HG02840 (cell line): ENCODE data around the gene COL19A1.
"Not testable (repeated sequence)": the region's sequence is repeated elsewhere in the genome, so short reads cannot be mapped to it uniquely, and the experiment has no call there.

Experiments used
- ATAC-seq: cut with Tn5 transposase; IDR thresholded peaks from one replicate; pipeline ENCODE4 v1.9.1; 2021; ENCODE audit warnings: mild to moderate bottlenecking, moderate library complexity, moderate number of reproducible peaks; ENCODE audit not compliant: unreplicated experiment, low FRiP score

Gene COL19A1

DNA sequence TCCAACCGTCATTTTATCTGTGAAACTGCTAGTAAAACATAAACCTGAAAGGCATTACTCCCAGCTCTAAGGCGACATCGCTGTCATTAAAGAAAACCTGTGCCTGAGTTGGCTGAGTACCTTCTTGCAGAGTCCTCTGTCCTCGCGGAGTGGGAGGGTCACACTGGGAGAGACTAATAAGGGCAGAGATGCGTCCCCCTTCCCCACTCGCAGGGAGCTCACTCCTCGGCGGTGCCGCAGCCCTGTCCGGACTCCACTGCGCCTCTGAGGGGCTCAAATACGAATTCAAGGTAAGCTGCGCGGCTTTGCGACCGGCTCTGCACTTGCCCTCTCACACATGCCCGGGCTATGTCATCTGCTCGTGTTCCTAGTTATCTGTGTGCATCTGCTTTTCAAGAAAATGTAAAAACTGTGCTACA lies at the start of gene COL19A1:
Gene COL19A1 (plus strand): TSS at position 206 of the 419 bp plus-strand sequence. CDS start 13,012 bp downstream, outside the sequence.
- peak; percentile 50 for ATAC-seq

DNA sequence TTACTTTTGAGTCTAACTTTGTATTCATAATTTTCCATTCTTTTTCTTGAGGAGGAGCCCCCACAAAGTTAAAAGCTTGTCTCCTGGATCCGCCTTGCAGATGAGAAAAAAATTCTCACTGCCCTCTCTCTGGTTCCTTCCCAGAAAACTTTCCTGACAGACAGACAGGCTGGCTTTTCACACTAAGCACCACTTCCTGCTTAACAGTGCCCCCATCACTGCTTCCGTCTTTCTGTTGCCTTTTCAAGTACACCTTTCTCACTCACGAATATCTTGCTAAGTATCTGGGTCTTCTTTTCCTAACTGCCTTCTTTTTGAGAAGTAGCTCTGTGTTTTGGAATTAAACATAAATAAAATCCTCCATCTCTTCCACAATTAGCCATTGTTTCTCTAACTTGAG lies 49.8 kb upstream of the COL19A1 start:
- no peak for ATAC-seq

DNA sequence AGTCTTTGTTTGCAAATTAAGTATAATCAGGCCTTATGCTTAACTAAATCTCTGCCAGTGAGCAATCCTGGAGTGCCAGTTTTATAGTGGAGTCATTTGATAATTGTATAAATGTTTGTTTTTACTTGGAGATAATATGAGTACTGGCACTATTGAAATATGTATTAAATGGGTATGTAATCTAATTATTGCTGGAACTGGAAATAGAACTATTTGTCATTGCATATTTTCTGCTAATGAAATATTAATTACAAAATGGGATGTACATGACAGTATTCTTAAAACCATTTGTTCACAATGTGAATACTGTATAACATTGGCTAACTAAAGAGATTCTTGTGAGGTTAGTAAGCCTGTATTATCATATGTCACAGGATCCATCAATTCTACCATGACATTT lies 49.0 kb upstream of the COL19A1 start:
- ATAC-seq = no peak

DNA sequence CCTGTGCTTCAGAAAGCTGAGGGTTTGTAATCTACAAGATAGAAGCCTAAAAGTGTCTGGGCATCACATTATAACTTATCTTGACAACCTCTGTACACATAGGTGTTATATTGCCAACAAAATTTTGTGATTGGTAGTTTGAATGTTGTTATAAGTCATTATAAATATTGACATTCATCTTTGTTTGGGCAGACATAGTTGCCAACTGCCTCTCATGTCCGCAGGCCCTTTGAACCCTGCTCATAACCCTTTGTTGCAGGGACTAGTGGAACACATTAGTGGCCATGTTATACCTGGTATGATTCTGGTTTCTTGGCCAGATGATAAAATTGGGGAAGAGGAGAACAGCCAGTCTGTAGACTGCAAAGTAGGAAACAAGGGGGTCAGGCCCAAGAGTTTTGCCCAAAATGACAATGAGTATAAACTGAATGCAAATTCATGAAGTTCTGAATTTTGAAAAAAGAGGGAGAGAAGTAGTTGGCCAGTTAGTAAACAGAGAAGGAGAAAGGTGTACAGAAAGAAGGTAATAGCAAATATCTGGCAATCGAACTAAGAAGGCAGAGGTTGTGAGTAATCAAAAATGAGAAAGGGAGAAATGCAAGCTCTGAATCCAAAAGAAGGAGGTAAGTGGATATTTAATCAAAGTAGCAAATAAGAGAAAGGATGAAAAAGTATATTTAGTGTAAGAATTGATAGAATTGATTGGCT lies 48.0 kb upstream of the COL19A1 start:
- ATAC-seq = no peak

DNA sequence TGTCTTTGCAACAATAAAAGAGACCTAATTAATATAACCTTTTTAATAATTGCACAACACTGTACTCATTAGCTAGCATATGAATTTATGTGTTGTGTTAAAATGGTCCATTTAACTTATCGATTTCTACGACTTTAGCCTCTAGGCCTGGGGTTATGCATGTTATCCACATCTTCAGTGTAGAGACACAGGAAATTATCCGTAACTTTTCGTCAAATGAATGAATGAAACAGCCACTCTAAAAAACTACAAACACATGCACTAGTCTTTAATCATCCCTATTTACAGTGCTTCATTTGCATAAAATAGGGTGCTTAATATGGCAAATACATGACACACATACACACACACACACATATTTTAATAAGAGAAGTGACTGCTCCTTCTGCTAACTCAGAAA lies 47.2 kb upstream of the COL19A1 start:
- no peak for ATAC-seq

DNA sequence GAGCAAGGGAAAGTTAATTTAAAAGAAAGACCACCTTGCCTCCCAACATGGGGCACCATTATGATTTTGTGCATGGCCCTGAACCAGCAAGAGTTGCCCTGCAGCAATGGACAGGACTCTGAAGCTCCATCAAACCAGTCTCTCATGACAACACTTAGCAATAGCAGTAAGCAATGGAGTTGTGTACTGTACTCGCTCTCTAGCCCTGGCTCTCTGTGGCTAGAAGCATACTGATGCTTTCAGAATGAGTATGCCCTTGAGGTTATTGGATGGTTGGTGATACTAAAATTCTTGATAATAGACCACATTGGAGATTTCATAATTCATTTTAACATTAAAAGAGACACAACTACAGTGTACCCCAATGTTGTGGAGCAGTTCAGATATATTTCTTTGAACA lies 46.3 kb upstream of the COL19A1 start:
- no peak for ATAC-seq

DNA sequence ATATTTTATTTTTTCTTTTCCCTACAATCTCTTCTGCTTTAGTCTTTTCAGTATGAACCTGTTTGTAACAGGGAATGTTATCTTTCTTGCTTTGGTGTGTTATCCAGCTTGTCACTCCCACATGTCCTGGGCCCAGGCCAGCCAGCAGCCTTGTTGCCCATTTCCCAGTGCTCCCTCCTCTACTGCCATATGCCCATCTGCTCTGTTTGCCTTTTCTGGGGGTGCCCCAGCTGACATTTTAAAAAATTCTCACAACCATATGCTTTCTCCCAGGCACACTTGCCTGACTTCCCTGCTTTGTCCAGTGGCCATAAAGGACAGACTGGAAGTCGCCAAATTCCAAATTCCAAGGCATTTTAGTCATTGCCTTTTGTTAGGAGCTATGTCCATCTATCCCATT lies 45.9 kb upstream of the COL19A1 start:
- no peak for ATAC-seq

DNA sequence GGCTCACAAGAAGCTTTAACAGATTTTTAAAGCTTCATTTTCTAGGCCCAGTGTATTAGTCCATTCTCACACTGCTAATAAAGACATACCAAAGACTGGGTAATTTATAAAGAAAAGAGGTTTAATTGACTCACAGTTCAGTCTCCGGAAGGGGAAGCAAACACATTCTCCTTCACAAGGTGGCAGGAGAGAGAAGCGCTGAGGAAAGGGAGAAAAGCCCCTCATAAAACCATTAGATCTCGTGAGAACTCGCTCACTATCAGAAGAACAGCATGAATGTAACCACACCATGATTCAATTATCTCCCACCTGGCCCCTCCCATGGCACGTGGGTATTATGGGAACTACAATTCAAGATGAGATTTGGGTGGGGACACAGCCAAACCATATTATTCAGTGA lies 42.0 kb upstream of the COL19A1 start:
- not testable (repeated sequence) for ATAC-seq

DNA sequence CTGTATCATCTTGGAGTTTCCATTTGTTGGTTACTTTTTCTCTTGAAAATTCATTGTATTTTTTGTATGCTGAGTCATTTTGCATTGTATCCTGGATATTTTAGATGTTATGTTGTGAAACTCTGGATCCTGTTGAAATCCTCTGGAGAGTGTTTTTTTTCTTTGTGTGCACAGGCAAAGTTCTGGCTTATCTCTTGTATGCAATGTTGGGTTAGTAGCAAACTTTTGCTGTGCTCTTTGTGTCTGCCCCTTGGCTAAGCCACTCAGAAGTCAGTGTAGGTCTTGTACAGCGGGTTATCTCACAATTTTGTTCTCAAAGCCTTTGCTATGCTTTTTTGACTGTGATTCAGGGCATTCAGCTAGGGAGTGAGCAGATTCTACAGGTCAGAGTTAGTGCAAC lies 40.5 kb upstream of the COL19A1 start:
- ATAC-seq = no peak

DNA sequence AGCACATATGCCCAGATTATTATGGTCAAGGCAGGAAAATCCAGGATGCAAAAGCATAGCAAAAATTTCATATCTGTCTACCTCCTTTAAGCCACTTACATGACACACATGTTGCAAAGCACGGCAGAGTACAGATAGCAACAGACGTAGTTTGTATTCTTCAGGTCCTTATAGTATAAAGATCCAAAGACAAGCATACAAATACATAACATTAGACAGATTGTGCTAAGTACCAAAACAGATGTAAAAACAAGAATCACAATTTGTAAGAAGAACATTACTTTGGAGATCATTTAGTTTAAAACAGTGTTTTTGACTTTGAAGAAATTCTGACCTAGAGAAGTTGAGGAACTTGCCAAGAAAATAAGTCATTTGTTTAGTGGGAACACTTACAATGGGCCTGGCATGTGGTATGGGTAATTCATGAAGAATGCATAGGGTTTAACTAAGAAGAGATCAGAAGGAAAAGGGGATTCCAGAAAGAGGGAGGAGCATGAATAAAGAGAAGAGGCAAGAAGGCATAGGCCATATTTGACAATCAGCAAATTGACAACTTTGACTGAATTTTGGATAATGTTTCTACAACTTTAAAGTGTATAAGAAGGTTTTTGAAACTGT lies 39.0 kb upstream of the COL19A1 start:
- no peak for ATAC-seq

DNA sequence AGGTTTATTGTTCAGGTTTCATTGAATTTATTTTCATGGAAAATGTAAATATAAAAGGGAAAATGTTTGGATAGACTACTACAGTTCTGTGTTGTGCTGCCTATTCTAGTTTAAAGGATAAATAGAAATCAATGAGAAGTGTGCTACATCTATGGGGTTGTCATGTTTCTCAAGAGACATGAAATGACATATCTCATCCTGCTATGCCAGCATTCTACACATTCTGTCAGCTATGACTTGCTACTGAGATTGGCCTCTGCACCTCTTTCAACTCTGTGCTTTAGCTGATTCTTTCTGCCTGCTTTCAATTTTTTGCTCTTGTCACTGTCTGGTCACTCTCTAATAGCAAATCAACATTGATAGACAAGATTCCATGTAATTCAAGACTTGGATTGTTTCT lies 33.8 kb upstream of the COL19A1 start:
- no peak for ATAC-seq

DNA sequence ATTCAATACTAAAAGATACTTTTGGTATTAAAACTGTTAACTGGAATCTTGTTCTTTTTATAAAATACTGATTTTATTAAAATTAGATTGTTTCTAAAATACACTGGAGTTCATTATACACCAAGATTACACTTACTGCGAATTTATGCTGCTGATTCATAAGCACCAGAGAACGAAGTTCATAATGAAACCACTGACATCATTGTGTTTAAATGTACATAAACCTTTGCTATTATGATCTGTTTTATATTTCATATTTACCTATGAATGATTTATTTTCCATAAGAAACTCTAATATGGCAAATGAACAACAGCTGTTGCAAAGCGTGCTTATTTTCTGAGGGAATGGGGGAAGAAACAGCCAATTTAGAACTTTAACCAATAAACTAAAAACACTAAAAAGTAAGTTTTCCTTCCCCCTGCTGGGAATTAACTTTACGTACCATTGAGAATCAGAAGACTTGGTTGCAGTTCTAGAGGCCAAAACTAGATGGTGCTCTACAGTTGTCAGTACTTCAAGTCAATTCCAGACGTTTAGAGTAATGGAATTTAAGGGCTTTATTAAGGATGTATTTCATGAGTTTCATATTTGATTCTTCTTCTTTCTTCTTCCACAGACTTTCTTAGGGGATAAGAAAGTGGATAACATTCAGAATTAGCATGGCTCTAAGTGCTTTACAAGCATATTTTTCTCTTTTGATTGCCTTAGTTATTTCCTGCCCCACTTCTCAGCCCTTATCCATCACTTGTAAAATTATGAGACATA lies 30.8 kb upstream of the COL19A1 start:
- peak; percentile 76 for ATAC-seq

DNA sequence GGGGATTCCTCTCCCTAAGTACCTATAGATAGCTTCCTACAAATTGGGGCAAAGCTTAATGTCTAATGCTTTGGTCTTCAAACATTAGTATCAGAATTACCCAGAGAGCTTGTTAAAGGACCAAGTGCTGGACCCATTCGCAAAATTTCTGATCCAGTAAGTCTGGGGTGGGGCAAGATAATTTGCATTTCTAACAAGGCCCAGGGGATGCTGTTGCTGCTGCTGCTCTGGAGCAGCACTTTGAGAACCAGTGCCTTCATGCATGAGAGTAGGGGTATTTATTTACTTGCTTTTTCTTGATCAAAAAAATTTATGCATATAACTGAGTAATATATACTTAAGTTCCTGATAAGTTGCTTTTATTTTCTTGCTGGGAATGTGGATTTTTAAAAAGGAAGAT lies 24.5 kb upstream of the COL19A1 start:
- ATAC-seq = no peak

DNA sequence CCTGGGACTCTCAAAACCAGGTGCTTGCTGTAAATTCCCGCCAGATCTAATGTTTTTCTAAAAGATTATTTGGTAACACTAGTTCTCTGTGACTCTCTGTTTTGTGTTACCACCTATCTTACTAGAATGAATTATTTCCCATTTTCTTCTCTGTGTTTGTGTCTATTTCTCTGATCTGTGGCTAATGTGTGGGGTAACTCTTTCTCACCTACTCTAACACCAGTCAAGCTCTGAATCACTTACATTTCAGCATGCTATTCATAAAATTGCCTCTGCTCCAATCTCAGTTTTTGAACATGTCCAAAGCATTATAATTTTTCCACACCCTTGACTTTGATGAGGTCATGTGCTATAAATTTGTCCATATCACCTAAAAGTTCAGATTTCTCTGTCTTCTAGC lies 23.2 kb upstream of the COL19A1 start:
- ATAC-seq = no peak

DNA sequence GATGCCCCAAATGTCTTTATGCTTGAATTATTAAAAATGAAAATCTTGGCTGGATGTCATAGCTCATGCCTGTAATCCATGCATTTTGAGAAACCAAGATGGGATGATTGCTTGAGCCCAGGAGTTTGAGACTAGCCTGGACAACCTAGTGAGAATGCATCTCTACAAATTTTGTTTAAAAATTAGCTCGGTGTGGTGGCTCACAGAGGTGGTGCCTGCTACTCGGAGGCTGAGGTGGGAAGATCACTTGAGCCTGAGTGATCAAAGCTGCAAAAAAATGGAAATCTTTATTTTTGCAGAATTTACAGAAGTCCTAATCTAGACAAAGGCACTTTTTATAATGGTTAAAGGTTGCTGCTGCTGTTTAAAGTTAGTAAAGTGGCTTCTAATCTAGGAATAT lies 20.0 kb upstream of the COL19A1 start:
- no peak for ATAC-seq

DNA sequence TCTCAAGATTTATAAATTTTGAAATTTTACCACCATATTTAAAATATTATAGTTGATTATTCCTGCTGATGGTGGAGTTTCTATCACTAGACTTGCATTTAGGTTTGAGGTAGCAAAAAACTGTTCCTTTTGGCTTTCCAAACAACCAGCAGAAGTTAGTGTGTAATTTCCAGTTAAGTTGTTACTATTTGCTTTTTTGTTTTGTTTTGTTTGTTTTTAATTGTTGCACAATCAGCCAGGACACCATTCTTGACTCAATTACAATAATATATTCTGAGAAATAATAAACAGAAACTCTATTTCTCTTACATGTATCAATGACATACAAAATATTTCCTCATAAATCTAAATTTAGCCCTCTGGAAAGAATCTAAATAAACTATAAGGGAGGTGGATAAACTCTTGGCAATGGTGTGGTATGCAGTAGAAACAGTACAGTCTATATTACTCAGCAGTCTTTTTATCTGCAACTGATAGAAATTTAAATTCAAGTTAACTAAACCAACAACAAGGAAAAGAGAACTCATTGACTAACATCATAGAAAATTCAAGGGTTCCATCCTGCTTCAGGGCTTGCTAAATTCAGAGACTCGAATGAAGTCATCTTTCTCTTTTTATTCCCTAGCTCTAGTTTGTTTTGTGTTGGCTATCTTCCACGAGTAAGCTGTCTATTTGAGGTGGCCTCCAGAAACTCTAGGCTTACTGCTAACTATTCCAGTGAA lies 19.4 kb upstream of the COL19A1 start:
- no peak for ATAC-seq

DNA sequence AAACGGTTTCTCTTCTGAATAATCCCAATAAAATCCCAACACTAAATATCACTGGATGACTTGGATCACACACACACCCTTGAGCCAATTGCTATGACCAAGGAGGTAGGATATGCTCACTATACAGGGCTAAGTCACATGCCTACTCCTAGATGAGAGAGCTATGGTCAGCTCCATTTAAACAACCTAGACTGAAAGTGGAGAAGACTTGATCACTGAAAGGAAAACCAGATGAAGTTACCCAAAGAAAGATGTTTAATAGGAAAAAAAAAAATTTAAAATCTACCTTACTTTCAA lies 18.9 kb upstream of the COL19A1 start:
- ATAC-seq = no peak

DNA sequence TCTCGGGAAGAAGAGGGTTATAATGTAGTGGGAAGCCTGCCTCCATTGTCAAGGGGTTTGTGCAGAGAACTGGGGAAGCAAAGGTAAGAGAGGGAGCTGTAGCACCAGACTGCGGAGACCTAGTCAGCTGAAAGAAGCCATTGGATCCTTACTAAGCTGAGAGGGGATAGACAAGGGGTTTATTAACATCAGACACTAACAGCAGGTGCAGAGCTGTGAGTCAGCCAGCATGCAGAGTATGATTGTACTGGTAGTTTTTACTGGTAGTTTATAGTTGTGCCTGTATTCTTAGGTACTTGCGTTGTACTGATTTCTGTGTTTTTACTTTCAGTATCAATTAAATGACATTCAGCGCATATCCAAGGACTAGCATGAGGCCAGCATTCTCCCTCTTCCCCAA lies 17.8 kb upstream of the COL19A1 start:
- no peak for ATAC-seq

DNA sequence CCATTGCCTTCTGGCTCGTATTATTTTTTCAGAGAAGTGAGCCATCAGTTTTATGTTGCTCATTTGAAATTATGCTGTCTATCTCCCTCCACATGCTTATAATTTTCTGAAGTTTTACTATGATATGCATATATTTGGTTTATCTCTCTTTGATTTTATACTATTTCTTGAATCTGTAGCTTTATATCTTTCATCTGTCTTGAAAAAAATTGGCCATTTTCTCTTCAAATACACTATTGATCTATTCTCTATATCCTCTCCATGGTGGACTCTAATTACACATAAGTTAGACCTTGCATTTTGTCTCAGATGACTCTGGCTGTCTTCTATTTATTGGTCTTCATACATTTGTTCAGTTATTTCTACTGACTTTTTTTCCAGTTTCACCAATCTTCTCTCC lies 13.7 kb upstream of the COL19A1 start:
- no peak for ATAC-seq

DNA sequence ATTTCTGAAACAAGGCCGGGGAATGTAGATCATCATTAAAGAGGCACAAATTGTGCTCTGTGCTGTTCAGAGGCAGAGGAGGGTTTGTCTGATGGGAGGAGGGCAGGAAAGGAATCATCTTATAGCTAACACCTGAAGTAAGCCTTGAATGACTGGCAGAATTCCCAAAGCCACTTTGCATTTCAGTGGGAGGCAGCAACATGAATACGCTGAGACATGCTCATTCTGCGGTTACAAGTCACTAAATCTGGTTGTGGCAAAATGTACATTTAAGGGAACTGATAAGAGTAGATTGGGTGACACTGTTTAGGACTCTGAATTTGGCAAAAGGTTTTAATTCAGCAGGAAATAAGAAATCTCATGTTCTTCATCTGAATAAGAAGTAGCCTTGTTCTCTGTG lies 4.4 kb upstream of the COL19A1 start:
- ATAC-seq = no peak

DNA sequence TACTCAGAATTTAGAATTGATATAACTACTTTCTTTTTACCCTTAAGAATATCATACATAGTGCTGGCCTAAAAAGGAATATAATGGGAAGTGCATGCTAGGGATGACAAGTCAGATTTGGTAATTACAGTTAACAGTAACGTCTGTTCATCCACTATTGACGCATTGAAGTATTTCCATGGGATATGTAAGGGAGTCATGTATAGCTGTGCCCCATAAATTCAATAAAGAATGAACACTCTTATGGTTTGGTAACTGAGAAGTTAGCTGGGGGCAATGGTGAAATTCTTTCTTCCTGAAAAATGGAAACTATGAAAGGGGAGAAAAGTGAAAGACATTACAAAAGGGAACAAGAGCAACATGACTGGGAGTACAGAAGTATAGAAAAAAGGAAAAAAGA lies 2.6 kb upstream of the COL19A1 start:
- ATAC-seq = no peak
